CD4-positive, alpha-beta T cell treated with Interleukin-17A for 4 hours (primary cell): Measurements from ENCODE around the gene MYO5A.
A peak's percentile ranks its signal among the peaks of the same experiment; 100 is the strongest.

Experiments
- DNase-seq: peaks from one replicate; pipeline ENCODE4 v3.0.0-alpha.2; 2020; ENCODE audit warnings: mixed read lengths

MYO5A gene

GRCh38 chr15:52281085-52282035, 247.3 kb downstream of the MYO5A start:
- no peak for DNase-seq

DNA sequence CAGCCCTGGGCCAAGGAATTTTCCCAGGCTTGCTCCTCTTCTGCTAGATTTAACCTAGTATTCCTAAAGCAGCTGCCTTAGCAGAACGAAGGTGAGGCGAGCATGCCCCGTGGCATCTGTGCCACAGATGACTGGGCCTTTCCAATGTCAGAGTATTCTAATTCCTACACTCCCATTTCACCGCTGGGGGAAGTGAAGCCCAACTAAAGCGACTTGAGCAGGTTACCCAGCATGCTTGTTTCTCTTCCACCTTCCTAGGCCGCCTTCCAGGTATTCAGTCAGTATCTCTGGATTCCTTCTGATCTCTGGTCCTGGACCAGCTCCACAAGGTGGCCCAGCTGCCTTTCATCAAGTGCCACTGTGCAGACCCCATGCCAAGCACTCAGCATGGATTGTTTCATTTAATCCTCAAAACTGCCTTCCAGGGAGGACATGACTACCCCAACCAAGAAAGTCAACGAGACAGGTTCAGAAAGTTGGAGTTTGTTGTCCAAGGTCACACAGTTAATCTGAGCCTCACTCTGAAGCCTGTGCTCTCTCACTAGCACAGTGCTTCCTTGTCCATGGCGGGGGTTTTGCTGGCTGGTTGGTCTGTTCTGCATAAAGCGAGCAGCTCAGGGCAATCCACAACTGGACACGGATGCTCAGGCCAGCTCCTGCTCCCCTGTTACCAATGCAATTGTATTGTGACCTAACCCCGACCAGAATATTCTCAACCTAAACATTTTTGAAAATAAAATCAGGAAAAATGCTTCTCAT, 248.2 kb downstream of the MYO5A start:
- no peak for DNase-seq

DNA sequence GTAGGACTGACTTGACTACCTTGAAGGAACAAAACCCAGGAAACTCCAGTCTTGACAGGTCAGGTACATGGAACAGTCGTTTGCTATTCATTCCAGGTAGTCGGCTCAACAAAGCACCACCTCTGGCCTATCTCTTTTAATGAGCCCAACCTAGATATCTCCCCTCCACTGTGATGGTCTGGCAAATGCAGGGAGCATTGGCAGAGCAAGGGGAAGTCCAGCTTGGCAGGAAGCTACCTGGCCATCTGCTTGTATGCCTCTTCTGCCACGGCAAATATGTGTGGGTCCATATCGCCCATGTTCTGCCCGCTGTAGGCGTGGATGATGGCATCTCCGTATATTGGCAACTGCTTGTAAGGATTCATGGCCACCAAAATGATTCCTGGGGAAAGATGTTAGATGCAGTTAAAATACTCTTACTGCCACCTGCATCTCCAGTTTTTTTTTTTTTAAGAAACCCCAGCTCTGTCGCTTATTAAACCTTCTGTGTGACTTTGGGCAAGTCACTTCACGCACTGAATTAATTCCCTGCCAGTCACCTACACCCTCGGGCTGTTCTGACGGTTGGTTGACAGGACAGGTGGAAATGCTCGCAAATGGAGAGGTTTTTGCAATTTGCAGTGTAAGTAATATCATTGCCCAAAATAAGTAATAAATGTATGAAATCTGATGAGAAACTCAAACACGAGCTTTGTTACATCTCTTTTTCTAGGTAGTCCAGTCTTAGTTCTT, 249.9 kb downstream of the MYO5A start:
- no peak for DNase-seq

DNA sequence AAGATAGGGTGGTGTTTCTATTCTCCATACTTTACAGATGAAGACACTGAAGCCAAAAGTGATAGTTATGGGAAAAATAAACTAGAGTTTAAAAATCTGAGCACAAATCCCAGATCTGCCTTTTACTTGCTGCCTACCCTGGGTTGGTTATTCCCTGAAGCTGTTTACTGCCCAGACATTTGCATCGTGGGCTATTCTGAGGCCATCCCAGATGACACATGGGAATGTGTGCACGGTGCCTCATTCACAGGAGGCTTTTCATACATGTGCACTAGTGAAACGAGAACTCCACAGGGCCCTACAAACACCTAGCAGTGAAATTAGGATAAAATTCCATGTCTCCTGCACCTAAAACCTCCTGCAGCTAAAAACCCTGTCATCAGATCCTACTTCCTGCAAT, 250.5 kb downstream of the MYO5A start:
- no peak for DNase-seq

GRCh38 chr15:52277575-52277974, 251.1 kb downstream of the MYO5A start:
- DNase-seq = no peak

DNA sequence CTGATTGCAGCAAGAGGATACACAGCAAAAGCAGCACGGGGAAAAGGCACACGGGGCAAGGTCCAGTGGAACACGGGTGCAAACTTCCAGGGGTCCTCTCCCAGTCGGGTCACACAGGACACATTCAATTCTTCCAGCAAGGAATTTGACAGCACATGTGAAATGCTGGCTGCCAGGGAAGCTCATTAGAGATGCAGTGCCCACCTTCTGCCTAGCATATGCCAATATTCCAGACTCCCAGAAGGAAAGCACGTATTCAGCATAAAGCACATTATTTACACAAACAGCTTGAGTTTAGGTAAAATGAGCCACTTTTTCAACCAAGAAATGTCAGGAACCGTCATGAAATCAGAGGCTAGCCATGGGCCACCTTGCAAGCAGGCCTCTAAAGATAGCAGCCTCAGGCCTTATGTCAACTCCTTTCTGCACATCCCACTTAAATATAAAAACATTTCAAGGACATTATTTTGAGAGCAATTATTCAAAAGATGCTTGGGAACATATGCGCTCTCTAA, 252.4 kb downstream of the MYO5A start:
- no peak for DNase-seq

- no peak for DNase-seq
Measured at GRCh38 chr15:52263563-52264282, 265.0 kb downstream of the MYO5A start.

DNA sequence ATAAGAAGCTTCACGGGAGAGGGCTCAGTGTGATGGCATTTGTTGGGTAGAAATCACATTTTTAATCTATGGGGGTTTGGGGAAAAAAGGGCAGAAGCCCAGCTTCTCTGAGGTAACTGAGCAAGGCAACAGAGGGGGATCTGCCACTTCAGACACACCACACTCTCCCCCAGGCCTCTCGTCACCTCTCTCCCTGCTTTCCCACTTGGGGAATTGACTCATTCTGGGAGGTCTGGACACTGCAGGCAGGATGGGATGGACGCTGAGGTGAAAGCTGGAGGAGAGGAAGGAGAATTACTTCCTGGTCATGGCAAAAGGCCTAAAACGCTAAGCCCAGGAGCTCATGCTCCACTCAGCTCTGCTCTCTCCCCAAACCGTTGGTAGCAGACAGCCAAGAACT, 266.3 kb downstream of the MYO5A start:
- DNase-seq = no peak

DNA sequence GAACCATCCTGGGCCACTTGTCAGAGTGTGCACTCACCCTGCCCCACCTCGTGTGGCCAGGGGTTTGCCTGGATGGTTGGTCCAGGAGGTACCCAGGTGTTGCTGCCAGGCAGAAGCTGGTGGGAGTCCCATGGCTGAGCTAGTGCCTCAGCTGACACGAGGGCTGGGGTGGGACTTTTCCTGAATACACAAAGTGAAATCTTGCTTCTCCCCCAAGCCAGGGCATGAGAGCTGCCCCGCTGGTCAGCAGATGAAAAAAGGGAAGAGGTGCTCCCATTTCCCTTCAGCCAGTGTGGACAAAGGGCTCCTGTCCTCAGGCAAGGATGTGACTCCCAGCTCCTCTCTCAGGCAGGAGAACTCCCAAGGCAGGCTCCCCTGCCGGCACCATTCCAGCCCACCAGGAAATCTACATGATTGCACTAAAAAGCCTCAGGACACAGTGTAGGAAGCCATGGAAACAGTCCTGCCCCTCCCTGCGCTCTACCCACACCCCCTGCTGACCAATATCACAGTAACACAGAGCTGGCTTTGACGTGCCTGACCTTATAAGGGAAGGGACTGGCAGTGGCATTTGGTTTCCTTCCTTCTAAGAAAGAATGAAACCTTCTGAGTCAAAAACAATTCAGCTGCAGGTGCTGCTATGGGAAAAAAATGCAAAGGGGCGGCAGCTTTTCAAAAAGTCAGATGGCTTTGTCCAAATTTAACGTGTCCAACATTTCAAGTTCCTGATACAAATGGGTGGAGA, 267.0 kb downstream of the MYO5A start:
- DNase-seq = peak; percentile 43

DNA sequence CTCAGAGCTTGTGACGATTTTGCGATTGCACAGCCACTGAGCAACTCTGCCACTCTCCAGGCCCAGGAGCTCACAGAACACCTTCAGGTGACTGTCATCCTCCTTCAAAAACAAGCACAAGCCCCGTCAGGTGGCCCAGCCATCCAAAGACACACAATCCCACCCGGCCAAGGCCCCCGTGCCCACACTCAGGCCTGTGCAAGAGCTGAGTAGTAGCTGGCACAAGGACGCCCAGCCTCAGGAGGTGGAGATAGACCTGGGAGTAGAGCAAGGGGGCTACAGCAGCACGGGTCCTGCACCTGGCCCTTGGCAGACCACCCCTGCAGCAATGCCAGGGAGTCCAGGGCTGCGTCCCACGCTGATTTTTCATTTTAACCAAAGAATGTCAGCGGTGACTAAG, 267.7 kb downstream of the MYO5A start:
- no peak for DNase-seq

- no peak for DNase-seq
Measured at GRCh38 chr15:52259503-52259902, 269.2 kb downstream of the MYO5A start.

DNA sequence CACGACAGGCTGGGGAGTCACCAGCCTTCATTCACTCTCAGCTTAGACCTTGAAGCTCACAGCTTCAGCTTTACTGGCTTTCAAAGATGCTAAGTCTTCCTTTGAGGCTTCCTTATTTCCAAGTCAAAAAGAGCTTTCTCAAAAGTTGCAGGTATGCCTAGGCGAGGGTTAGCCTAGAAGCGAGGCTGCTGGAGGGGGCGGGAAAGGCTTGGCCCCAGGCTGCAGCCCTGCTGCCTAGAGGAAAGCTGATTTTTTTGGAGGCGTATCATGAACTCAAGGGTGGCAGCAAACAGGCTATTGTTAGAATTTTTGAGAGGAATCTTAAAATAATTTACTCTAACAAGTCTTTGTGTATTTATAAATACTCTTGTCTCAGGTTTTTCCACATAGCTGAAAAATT, 270.2 kb downstream of the MYO5A start:
- DNase-seq = no peak

GRCh38 chr15:52257734-52258062, 271.0 kb downstream of the MYO5A start:
- DNase-seq = no peak
